22Rv1 (cell line): ENCODE measurements around the gene HIVEP3.

Experiments used
- H3K27ac ChIP-seq: fragments of 450-650 bp; 2 replicates; pipeline ENCODE4 v1.5.1; 2017
- ZFX ChIP-seq: fragments of 450-650 bp; IDR thresholded peaks from 2 replicates; pipeline ENCODE4 v1.6.1; 2017; ENCODE audit warnings: antibody characterized with exemption, borderline replicate concordance
- TF ChIP-seq, protein P1 (sequence below): fragments of 450-650 bp; IDR thresholded peaks from 2 replicates; pipeline ENCODE4 v1.5.1; 2017; ENCODE audit warnings: mild to moderate bottlenecking

HIVEP3 gene

GRCh38 chr1:41827991-41828570, 90.6 kb downstream of the HIVEP3 start:
- no peak for TF ChIP-seq ZFX
- TF ChIP-seq, protein P1, sequence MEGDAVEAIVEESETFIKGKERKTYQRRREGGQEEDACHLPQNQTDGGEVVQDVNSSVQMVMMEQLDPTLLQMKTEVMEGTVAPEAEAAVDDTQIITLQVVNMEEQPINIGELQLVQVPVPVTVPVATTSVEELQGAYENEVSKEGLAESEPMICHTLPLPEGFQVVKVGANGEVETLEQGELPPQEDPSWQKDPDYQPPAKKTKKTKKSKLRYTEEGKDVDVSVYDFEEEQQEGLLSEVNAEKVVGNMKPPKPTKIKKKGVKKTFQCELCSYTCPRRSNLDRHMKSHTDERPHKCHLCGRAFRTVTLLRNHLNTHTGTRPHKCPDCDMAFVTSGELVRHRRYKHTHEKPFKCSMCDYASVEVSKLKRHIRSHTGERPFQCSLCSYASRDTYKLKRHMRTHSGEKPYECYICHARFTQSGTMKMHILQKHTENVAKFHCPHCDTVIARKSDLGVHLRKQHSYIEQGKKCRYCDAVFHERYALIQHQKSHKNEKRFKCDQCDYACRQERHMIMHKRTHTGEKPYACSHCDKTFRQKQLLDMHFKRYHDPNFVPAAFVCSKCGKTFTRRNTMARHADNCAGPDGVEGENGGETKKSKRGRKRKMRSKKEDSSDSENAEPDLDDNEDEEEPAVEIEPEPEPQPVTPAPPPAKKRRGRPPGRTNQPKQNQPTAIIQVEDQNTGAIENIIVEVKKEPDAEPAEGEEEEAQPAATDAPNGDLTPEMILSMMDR, result no peak
- H3K27ac ChIP-seq, result no peak overlapping the region

GRCh38 chr1:41823471-41823870, 95.3 kb downstream of the HIVEP3 start:
- TF ChIP-seq, protein P1, result no peak
- TF ChIP-seq ZFX, result no peak
- no peak overlapping the region for H3K27ac ChIP-seq

- no peak overlapping the region for H3K27ac ChIP-seq
- TF ChIP-seq, protein P1, result no peak
- no peak for TF ChIP-seq ZFX
Measured at GRCh38 chr1:41822866-41823265, 95.9 kb downstream of the HIVEP3 start.

DNA sequence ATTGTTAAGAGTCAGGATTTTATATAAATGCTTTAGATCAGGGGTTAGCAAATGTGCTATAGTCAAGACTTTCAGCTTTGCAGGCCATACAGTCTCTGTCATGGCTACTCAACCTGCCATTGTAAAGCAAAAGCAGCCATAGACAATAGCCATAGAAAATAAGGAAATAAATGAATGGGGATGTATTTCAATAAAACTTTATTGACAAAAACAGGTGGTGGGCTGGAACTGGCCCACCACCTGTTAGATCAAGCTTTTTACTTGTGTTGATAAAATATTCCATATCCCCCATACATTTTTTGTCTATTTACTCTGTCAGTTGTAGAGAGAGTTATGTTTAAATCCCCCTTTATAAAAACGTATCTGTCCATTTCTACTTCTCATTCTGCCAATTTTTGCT, 98.9 kb downstream of the HIVEP3 start:
- no peak overlapping the region for H3K27ac ChIP-seq
- TF ChIP-seq ZFX, result no peak

GRCh38 chr1:41819069-41819468, 99.7 kb downstream of the HIVEP3 start:
- TF ChIP-seq, protein P1, result no peak
- no peak for TF ChIP-seq ZFX
- no peak overlapping the region for H3K27ac ChIP-seq

DNA sequence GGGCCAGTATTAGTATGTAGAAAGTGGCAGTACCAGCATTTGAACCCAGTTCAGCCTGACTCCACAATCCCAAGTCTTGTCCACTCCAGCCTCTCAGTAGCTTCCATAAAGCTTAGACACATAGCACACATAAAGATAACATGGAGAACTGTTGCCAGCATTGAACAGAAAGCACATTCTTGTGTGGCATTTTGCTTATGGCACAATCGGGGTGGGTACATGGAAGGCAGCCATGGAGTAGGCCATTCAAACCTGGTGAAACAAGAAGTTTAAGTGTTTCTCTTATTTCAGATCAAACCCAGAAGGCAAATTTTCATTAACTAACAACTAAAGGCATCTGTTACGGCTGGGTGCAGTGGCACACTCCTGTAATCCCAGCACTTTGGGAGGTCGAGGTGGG, 102.7 kb downstream of the HIVEP3 start:
- TF ChIP-seq, protein P1, result no peak
- no peak for TF ChIP-seq ZFX
- H3K27ac ChIP-seq, result no peak overlapping the region

DNA sequence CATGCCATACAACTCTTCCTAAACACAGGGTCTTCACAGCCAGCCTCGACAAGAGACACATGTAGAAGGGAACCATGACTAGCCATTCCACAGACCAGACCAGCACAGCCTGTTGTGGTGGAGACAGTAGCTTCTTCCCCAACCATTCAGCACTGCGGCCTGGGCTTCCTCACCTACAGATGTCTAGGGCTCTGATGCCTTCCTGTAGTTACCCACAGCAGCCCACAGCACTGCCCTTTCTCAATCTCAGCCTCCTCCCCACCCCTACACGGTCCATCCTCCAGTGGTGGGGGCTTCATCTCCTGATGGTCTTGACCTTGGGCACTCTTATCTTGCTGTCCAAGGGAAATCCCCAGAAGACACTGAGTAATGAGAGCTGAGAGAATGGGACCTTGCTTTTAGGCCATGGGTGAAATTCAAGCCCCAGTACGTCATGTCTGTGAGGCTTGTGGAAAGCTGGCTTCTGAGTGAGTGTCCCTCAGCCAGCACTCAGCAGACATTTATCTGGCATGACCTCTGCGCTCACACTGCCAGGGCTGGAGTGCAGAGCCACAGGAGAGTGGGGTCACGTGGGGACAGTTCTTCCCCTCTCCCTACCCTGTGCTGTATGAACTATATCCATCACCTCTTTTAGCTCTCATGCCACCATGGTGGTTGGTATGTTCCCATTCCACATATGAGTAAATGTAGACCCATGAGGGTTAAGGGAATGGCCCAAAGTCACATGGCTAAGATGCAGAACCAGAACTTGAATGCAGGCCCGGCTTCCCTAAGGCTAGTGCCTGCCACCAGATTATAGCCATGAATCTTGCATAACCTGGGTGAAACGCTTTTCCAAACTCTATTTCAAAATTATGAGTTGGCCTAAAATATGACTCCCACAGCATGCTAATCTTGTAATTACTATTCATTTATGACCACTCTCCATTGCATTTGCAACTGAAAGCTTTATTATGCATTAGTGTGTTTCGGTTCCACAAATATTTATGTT, 104.7 kb downstream of the HIVEP3 start:
- H3K27ac ChIP-seq, result no peak overlapping the region
- TF ChIP-seq, protein P1, result no peak
- TF ChIP-seq ZFX, result no peak
